K562 (cell line): ENCODE data around the gene CSRNP2. TPM values are rescaled to one million over a fixed set of nuclear protein-coding genes. Genes with fewer than 3 reads are reported as not detected.
A peak's percentile ranks its signal among the peaks of the same experiment; 100 is the strongest.

Experiments
- CBFA2T3 ChIP-seq: fragments of 450-650 bp; IDR thresholded peaks from 2 replicates; pipeline ENCODE4 v1.6.1; 2017
- CCNT2 ChIP-seq: IDR thresholded peaks from 2 replicates; pipeline ENCODE4 v1.6.1; 2011; ENCODE audit warnings: borderline replicate concordance, low read depth, mild to moderate bottlenecking, moderate library complexity, mixed read lengths, low read length; ENCODE audit not compliant: insufficient read length; ENCODE audit errors: extremely low read depth
- GATA2 ChIP-seq: sonication (generic); formaldehyde crosslinking; IDR thresholded peaks from 2 replicates; pipeline ENCODE4 v1.4.0; 2020; ENCODE audit warnings: mild to moderate bottlenecking, missing genetic modification reagents
- HMG20A ChIP-seq: fragments of 450-650 bp; formaldehyde crosslinking; conservative IDR thresholded peaks from 2 replicates; pipeline ENCODE4 v1.4.0; 2020; ENCODE audit warnings: mild to moderate bottlenecking, mixed read lengths
- KAT8 ChIP-seq: fragments of 450-650 bp; IDR thresholded peaks from 2 replicates; pipeline ENCODE4 v1.6.1; 2016; ENCODE audit warnings: low read depth, mild to moderate bottlenecking
- KHSRP ChIP-seq: fragments of 450-650 bp; IDR thresholded peaks from 2 replicates; pipeline ENCODE4 v1.6.1; 2017
- POLR2AphosphoS5 ChIP-seq: IDR thresholded peaks from 2 replicates; pipeline ENCODE4 v1.6.1; 2011; ENCODE audit warnings: mild to moderate bottlenecking, low read depth, low read length, moderate library complexity; ENCODE audit not compliant: control insufficient read depth, insufficient read depth
- SRSF1 ChIP-seq: fragments of 200-400 bp; formaldehyde crosslinking; IDR thresholded peaks from 2 replicates; pipeline ENCODE4 v1.6.1; 2017; ENCODE audit warnings: mild to moderate bottlenecking, low read depth, low read length, moderate library complexity
- TCF3 ChIP-seq: sonication (generic); formaldehyde crosslinking; IDR thresholded peaks from 2 replicates; pipeline ENCODE4 v1.4.0; 2020; ENCODE audit warnings: mild to moderate bottlenecking, missing genetic modification reagents
- polyA plus RNA-seq, 8 experiments: library from polyadenylated mRNA; depleted of rRNA in 4 of 8; stranded (reverse) in 5 of 8; unstranded in 3 of 8; fragments of >200 nt; fragmentation: Nextera tagmentation in 2 of 8; fragmentation: Illumina TruSeq in 1 of 8; extraction: Ambion mirVana in 2 of 8; extraction: Trizol in 1 of 8; gene quantifications; 2 replicates each; pipeline versions ENCODE4 v1.2.1 to v1.2.3, GENCODE V29; 2011 to 2014; ENCODE audit warnings: inconsistent platforms in 1 of 8, missing spikeins in 1 of 8
- total RNA-seq, 7 experiments: library from RNA; depleted of rRNA in 6 of 7; stranded (reverse); fragments of >200 nt in 6 of 7; fragmentation: Illumina TruSeq in 2 of 7; extraction: Trizol in 2 of 7; gene quantifications; 2 replicates each; pipeline versions ENCODE4 v1.2.1 to v1.2.3, GENCODE V29; 2011 to 2021; ENCODE audit warnings: low replicate concordance in 1 of 7
- TF ChIP-seq, protein P1 (sequence below): fragments of 250-450 bp; sonication (Bioruptor Pico); IDR thresholded peaks from 2 replicates; pipeline ENCODE4 v1.4.0; 2020; ENCODE audit warnings: mild to moderate bottlenecking, moderate library complexity, borderline replicate concordance
- TF ChIP-seq, protein P2 (sequence below): fragments of 450-650 bp; formaldehyde crosslinking; IDR thresholded peaks from 2 replicates; pipeline ENCODE4 v1.4.0; 2022; ENCODE audit warnings: mild to moderate bottlenecking, moderate library complexity
- TF ChIP-seq, protein P3 (sequence below): sonication (generic); formaldehyde crosslinking; IDR thresholded peaks from 2 replicates; pipeline ENCODE4 v1.5.0; 2020; ENCODE audit warnings: missing genetic modification reagents
- TF ChIP-seq, protein P4 (sequence below): sonication (generic); formaldehyde crosslinking; IDR thresholded peaks from 2 replicates; pipeline ENCODE4 v1.8.0; 2022; ENCODE audit warnings: missing genetic modification reagents, mild to moderate bottlenecking, moderate library complexity, borderline replicate concordance
- TF ChIP-seq, protein P5 (sequence below): fragments of 250-450 bp; sonication (Bioruptor Pico); IDR thresholded peaks from 2 replicates; pipeline ENCODE4 v1.8.0; 2022; ENCODE audit warnings: moderate library complexity, mild to moderate bottlenecking, inconsistent platforms
- TF ChIP-seq, protein P6 (sequence below): fragments of 450-650 bp; IDR thresholded peaks from 2 replicates; pipeline ENCODE4 v1.6.1; 2016; ENCODE audit warnings: low read depth, mild to moderate bottlenecking, moderate library complexity

CSRNP2 gene
- total and polyA plus RNA-seq, 9 of the 15 experiments (the other 6 are each of a cell fraction or from before 2014, with no cell fraction given), result 1.6 to 13.9 (median 5.9) TPM

DNA sequence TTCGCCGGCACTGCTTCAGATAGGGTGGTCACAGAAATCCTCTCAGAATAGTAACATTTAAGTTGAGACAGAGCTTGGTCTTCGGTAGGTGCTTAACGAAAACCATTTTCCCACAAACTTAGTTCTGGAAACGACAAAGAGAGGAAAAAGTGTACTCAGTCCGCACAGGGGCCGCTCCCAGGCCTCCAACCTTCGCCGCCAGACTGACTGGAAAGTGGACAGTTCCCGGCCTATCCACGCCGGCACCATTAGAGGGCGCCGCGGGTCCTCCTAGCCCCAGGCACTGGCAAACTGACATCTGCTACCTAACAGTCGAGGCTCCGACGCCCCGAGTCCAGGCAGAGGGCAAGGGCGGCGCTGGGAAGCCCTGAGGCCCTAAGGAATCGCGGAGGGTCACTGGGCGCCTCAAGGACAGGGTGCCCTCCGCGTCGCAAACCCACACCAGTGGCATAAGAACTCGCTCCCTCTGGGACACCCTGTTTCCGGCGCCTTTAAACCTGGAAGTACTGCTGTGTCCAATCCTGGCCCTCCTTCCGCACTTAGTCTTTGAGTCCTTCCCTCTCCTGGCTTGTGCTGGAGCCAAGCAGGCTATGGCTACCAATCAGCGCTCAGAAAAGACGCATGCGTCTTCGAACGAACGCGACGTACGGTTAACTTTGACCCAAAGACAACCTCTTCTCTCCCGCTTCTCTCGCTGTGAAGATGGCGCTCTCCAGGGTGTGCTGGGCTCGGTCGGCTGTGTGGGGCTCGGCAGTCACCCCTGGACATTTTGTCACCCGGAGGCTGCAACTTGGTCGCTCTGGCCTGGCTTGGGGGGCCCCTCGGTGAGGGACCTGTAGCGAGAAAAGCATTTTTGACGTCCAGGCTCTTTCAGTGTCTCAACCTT, 35.5 kb downstream of the CSRNP2 start, which contains the start of gene LETMD1 (continued):
- TF ChIP-seq KAT8 (no peak), CCNT2 (peak; percentile 36), TCF3 (CRISPR knock-in tag) (0 out of 2 replicates have a peak, but pooled peaks have one; percentile 7), SRSF1 (no peak), KHSRP (no peak), CBFA2T3 (no peak), GATA2 (CRISPR knock-in tag) (no peak), HMG20A (CRISPR knock-in tag) (no peak), POLR2AphosphoS5 (peak; percentile 89)
- TF ChIP-seq, protein P1, sequence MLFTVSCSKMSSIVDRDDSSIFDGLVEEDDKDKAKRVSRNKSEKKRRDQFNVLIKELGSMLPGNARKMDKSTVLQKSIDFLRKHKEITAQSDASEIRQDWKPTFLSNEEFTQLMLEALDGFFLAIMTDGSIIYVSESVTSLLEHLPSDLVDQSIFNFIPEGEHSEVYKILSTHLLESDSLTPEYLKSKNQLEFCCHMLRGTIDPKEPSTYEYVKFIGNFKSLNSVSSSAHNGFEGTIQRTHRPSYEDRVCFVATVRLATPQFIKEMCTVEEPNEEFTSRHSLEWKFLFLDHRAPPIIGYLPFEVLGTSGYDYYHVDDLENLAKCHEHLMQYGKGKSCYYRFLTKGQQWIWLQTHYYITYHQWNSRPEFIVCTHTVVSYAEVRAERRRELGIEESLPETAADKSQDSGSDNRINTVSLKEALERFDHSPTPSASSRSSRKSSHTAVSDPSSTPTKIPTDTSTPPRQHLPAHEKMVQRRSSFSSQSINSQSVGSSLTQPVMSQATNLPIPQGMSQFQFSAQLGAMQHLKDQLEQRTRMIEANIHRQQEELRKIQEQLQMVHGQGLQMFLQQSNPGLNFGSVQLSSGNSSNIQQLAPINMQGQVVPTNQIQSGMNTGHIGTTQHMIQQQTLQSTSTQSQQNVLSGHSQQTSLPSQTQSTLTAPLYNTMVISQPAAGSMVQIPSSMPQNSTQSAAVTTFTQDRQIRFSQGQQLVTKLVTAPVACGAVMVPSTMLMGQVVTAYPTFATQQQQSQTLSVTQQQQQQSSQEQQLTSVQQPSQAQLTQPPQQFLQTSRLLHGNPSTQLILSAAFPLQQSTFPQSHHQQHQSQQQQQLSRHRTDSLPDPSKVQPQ (CRISPR knock-in tag), result no peak
- TF ChIP-seq, protein P2, sequence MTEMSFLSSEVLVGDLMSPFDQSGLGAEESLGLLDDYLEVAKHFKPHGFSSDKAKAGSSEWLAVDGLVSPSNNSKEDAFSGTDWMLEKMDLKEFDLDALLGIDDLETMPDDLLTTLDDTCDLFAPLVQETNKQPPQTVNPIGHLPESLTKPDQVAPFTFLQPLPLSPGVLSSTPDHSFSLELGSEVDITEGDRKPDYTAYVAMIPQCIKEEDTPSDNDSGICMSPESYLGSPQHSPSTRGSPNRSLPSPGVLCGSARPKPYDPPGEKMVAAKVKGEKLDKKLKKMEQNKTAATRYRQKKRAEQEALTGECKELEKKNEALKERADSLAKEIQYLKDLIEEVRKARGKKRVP (CRISPR knock-in tag), result no peak
- TF ChIP-seq, protein P3, sequence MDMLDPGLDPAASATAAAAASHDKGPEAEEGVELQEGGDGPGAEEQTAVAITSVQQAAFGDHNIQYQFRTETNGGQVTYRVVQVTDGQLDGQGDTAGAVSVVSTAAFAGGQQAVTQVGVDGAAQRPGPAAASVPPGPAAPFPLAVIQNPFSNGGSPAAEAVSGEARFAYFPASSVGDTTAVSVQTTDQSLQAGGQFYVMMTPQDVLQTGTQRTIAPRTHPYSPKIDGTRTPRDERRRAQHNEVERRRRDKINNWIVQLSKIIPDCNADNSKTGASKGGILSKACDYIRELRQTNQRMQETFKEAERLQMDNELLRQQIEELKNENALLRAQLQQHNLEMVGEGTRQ (CRISPR knock-in tag), result no peak
- TF ChIP-seq, protein P4, sequence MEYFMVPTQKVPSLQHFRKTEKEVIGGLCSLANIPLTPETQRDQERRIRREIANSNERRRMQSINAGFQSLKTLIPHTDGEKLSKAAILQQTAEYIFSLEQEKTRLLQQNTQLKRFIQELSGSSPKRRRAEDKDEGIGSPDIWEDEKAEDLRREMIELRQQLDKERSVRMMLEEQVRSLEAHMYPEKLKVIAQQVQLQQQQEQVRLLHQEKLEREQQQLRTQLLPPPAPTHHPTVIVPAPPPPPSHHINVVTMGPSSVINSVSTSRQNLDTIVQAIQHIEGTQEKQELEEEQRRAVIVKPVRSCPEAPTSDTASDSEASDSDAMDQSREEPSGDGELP, result peak; percentile 77; the same call in 1 of the 2 replicates
- TF ChIP-seq, protein P5, sequence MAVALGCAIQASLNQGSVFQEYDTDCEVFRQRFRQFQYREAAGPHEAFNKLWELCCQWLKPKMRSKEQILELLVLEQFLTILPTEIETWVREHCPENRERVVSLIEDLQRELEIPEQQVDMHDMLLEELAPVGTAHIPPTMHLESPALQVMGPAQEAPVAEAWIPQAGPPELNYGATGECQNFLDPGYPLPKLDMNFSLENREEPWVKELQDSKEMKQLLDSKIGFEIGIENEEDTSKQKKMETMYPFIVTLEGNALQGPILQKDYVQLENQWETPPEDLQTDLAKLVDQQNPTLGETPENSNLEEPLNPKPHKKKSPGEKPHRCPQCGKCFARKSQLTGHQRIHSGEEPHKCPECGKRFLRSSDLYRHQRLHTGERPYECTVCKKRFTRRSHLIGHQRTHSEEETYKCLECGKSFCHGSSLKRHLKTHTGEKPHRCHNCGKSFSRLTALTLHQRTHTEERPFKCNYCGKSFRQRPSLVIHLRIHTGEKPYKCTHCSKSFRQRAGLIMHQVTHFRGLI (CRISPR knock-in tag), result no peak
- TF ChIP-seq, protein P6, sequence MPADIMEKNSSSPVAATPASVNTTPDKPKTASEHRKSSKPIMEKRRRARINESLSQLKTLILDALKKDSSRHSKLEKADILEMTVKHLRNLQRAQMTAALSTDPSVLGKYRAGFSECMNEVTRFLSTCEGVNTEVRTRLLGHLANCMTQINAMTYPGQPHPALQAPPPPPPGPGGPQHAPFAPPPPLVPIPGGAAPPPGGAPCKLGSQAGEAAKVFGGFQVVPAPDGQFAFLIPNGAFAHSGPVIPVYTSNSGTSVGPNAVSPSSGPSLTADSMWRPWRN, result no peak
